H1 (cell line): Measurements from ENCODE around the gene GMPR2. TPM values are rescaled to one million over a fixed set of nuclear protein-coding genes. Genes with fewer than 3 reads are reported as not detected.
A peak's percentile ranks its signal among the peaks of the same experiment; 100 is the strongest.

Experiments
- CTCF ChIA-PET: fragments of 300-600 bp; sonication (Branson Sonifier 250); formaldehyde crosslinking; loops from one replicate; lab custom pipeline; 2021; ENCODE audit not compliant: partially characterized antibody; lab: Charles Lee
- POLR2A ChIA-PET: fragments of 300-600 bp; sonication (Branson Sonifier 250); formaldehyde crosslinking; loops from one replicate; lab custom pipeline; 2021; ENCODE audit warnings: inconsistent platforms; ENCODE audit not compliant: partially characterized antibody; lab: Charles Lee
- DNase-seq, 2 experiments: peaks; one replicate each; pipeline versions ENCODE4 v3.0.0 to v3.0.0-alpha.2; 2010 to 2022; ENCODE audit warnings: low spot score in 2 of 2, low read depth in 1 of 2, mixed read lengths in 1 of 2
- FAIRE-seq: peaks from 2 replicates; lab custom pipeline; 2011; peaks lifted over from hg19 to GRCh38; lab: Jason Lieb, UNC
- H2AFZ ChIP-seq: 2 replicates; pipeline ENCODE4 v1.8.1; 2012; ENCODE audit warnings: low read length, inconsistent platforms
- H2AK5ac ChIP-seq: 2 replicates; pipeline ENCODE4 v1.6.1; 2013; ENCODE audit warnings: low read depth, low read length
- H2BK120ac ChIP-seq: replicated peaks from 2 replicates; pipeline ENCODE3; 2013; ENCODE audit warnings: low read depth, low read length, inconsistent platforms
- H2BK12ac ChIP-seq: 2 replicates; pipeline ENCODE4 v1.6.1; 2013; ENCODE audit warnings: low read depth, low read length
- H2BK15ac ChIP-seq: 2 replicates; pipeline ENCODE4 v1.6.1; 2013; ENCODE audit warnings: low read length
- H2BK20ac ChIP-seq: 2 replicates; pipeline ENCODE4 v1.6.1; 2013; ENCODE audit warnings: low read length
- H2BK5ac ChIP-seq: 2 replicates; pipeline ENCODE4 v1.6.1; 2013; ENCODE audit warnings: low read depth, low read length
- H3K14ac ChIP-seq: 2 replicates; pipeline ENCODE4 v1.6.1; 2013; ENCODE audit warnings: inconsistent platforms; ENCODE audit not compliant: insufficient read length
- H3K18ac ChIP-seq: 2 replicates; pipeline ENCODE4 v1.6.1; 2013; ENCODE audit warnings: low read length; ENCODE audit errors: extremely low read depth
- H3K23ac ChIP-seq: 2 replicates; pipeline ENCODE4 v1.6.1; 2013; ENCODE audit warnings: inconsistent platforms; ENCODE audit not compliant: insufficient read length
- H3K23me2 ChIP-seq: 2 replicates; pipeline ENCODE4 v1.6.1; 2013; ENCODE audit warnings: low read depth, low read length
- H3K27ac ChIP-seq: 2 replicates; pipeline ENCODE4 v1.6.1; 2011; ENCODE audit warnings: low read depth, low read length, inconsistent platforms
- H3K27me3 ChIP-seq, 4 experiments: replicated peaks in 1 of 4; 1 replicate in 1 of 4; 2 replicates in 3 of 4; pipeline versions ENCODE4 v1.6.1 to v1.8.1; 2011 to 2013; ENCODE audit warnings: low read length in 3 of 4, mild to moderate bottlenecking in 3 of 4, inconsistent platforms in 2 of 4, mixed read lengths in 2 of 4, moderate library complexity in 1 of 4; ENCODE audit not compliant: control insufficient read depth in 3 of 4, insufficient read depth in 3 of 4; ENCODE audit errors: extremely low read depth in 1 of 4
- H3K36me3 ChIP-seq, 4 experiments: 2 replicates each; pipeline versions ENCODE4 v1.6.1 to v1.8.1; 2011 to 2013; ENCODE audit warnings: mild to moderate bottlenecking in 4 of 4, low read length in 3 of 4, moderate library complexity in 2 of 4, control low read depth in 1 of 4, inconsistent platforms in 1 of 4; ENCODE audit not compliant: insufficient read depth in 4 of 4, control insufficient read depth in 2 of 4
- H3K4ac ChIP-seq: replicated peaks from 2 replicates; pipeline ENCODE3; 2013; ENCODE audit warnings: low read length, low read depth, mixed read lengths, inconsistent platforms; ENCODE audit not compliant: insufficient read length
- H3K4me1 ChIP-seq, 4 experiments: replicated peaks in 1 of 4; 1 replicate in 1 of 4; 2 replicates in 3 of 4; pipeline versions ENCODE4 v1.6.1 to v1.8.1; 2011 to 2013; ENCODE audit warnings: low read length in 3 of 4, inconsistent platforms in 2 of 4, mixed read lengths in 1 of 4; ENCODE audit not compliant: insufficient read depth in 4 of 4, control insufficient read depth in 3 of 4
- H3K4me2 ChIP-seq, 2 experiments: 2 replicates each; pipeline versions ENCODE4 v1.6.1 to v1.8.1; 2011 to 2013; ENCODE audit warnings: low read depth in 2 of 2, low read length in 2 of 2, control low read depth in 1 of 2, inconsistent platforms in 1 of 2, mild to moderate bottlenecking in 1 of 2; ENCODE audit not compliant: insufficient read depth in 1 of 2
- H3K4me3 ChIP-seq, 4 experiments: fragments of 200-600, 300-600 bp in 1 of 4; sonication (generic), shearing (Covaris generic), sonication (Bioruptor Twin) in 1 of 4; 2 replicates each; pipeline versions ENCODE4 v1.5.1 to v1.8.1; 2011 to 2016; ENCODE audit warnings: low read length in 4 of 4, low read depth in 3 of 4, control low read depth in 2 of 4, inconsistent platforms in 2 of 4, mild to moderate bottlenecking in 2 of 4, mixed read lengths in 1 of 4, moderate library complexity in 1 of 4; ENCODE audit not compliant: insufficient read depth in 2 of 4; ENCODE audit errors: extremely low read depth in 1 of 4
- H3K56ac ChIP-seq: replicated peaks from 2 replicates; pipeline ENCODE3; 2013; ENCODE audit warnings: low read depth, mild to moderate bottlenecking, mixed read lengths, low read length, inconsistent platforms; ENCODE audit not compliant: insufficient read length
- H3K79me1 ChIP-seq: 2 replicates; pipeline ENCODE4 v1.6.1; 2013; ENCODE audit warnings: low read depth, low read length, control low read depth
- H3K79me2 ChIP-seq, 2 experiments: 2 replicates each; pipeline versions ENCODE4 v1.6.1 to v1.8.1; 2012 to 2013; ENCODE audit warnings: low read length in 2 of 2, mild to moderate bottlenecking in 2 of 2, inconsistent platforms in 1 of 2; ENCODE audit not compliant: insufficient read depth in 2 of 2, control insufficient read depth in 1 of 2
- H3K9ac ChIP-seq, 4 experiments: replicated peaks in 1 of 4; 1 replicate in 1 of 4; 2 replicates in 3 of 4; pipeline versions ENCODE4 v1.6.1 to v1.8.1; 2011 to 2013; ENCODE audit warnings: low read depth in 3 of 4, low read length in 3 of 4, control low read depth in 2 of 4, mild to moderate bottlenecking in 2 of 4, moderate library complexity in 2 of 4, inconsistent platforms in 1 of 4; ENCODE audit errors: extremely low read depth in 1 of 4
- H3K9me3 ChIP-seq, 2 experiments: 2 replicates each; pipeline versions ENCODE4 v1.6.1 to v1.8.1; 2012 to 2013; ENCODE audit warnings: mild to moderate bottlenecking in 2 of 2, moderate library complexity in 2 of 2, control low read depth in 1 of 2, inconsistent platforms in 1 of 2, low read depth in 1 of 2, low read length in 1 of 2, mixed read lengths in 1 of 2; ENCODE audit not compliant: insufficient read depth in 2 of 2
- H4K20me1 ChIP-seq, 2 experiments: replicated peaks in 1 of 2; 2 replicates each; pipeline versions ENCODE3 to v1.8.1; 2011 to 2013; ENCODE audit warnings: inconsistent platforms in 2 of 2, low read length in 2 of 2, mild to moderate bottlenecking in 1 of 2; ENCODE audit not compliant: insufficient read depth in 2 of 2, control insufficient read depth in 1 of 2
- H4K5ac ChIP-seq: 2 replicates; pipeline ENCODE4 v1.6.1; 2013; ENCODE audit warnings: low read length, low read depth, mixed read lengths, inconsistent platforms; ENCODE audit not compliant: insufficient read length
- H4K8ac ChIP-seq: 2 replicates; pipeline ENCODE4 v1.8.0; 2013; ENCODE audit warnings: mild to moderate bottlenecking, moderate library complexity, low read length, inconsistent platforms; ENCODE audit not compliant: insufficient read depth; ENCODE audit errors: extremely low read depth
- H4K91ac ChIP-seq: replicated peaks from 2 replicates; pipeline ENCODE3; 2013; ENCODE audit warnings: low read length, mixed read lengths, inconsistent platforms; ENCODE audit not compliant: insufficient read length
- EGR1 ChIP-seq: IDR thresholded peaks from 2 replicates; pipeline ENCODE4 v1.6.1; 2011; ENCODE audit warnings: low read depth, low read length, borderline replicate concordance
- HDAC2 ChIP-seq, 2 experiments: fragments of 300-600 bp in 1 of 2; sonication (generic) in 1 of 2; IDR thresholded peaks; 2 replicates each; pipeline ENCODE4 v1.6.1; 2011 to 2012; ENCODE audit warnings: low read depth in 2 of 2, low read length in 2 of 2, mild to moderate bottlenecking in 2 of 2, moderate library complexity in 2 of 2, borderline replicate concordance in 1 of 2, inconsistent platforms in 1 of 2
- JUN ChIP-seq: IDR thresholded peaks from 2 replicates; pipeline ENCODE4 v1.6.1; 2011; ENCODE audit warnings: low read depth, mild to moderate bottlenecking, improper control_type of control experiment, low read length
- KDM5A ChIP-seq: fragments of 200-600 bp; IDR thresholded peaks from 2 replicates; pipeline ENCODE4 v1.7.1; 2012; ENCODE audit warnings: mild to moderate bottlenecking, low read length, inconsistent platforms, mixed read lengths
- POLR2A ChIP-seq, 2 experiments: IDR thresholded peaks; 1 replicate in 1 of 2; 2 replicates in 1 of 2; pipeline ENCODE4 v1.6.1; 2011; ENCODE audit warnings: low read depth in 2 of 2, low read length in 2 of 2, mild to moderate bottlenecking in 2 of 2; ENCODE audit errors: control extremely low read depth in 1 of 2
- WGBS, 2 experiments: shearing (Covaris generic) in 1 of 2; methylation state at CpG; one replicate each; pipeline versions ENCODE4 v1.1.6 to v1.1.7; 2013 to 2015; ENCODE audit warnings: low lambda C conversion rate in 2 of 2, mixed read lengths in 2 of 2, inconsistent platforms in 1 of 2, low coverage in 1 of 2, missing lambda C conversion rate in 1 of 2; ENCODE audit not compliant: insufficient replicate concordance in 2 of 2, insufficient coverage in 1 of 2, insufficient read length in 1 of 2; ENCODE audit errors: extremely low coverage in 1 of 2, missing lambda C conversion rate in 1 of 2; 5-methylcytosine and 5-hydroxymethylcytosine counted together
- polyA plus RNA-seq, 7 experiments: library from polyadenylated mRNA; depleted of rRNA in 3 of 7; stranded (reverse) in 5 of 7; unstranded in 2 of 7; fragments of >200 nt in 5 of 7; fragments of 200-250 nt in 2 of 7; gene quantifications; 1 replicate in 5 of 7; 2 replicates in 1 of 7; 4 replicates in 1 of 7; pipeline versions ENCODE4 v1.2.1 to v1.2.3, GENCODE V29; 2011 to 2013; ENCODE audit warnings: missing spikeins in 2 of 7, mixed read lengths in 2 of 7
- total RNA-seq: library from RNA; stranded (reverse); fragmentation: NEBNext Ultra II Directional; extraction: Animal tissue kit (Norgen Biotek cat#: 25700); gene quantifications from 2 replicates; pipeline ENCODE4 v1.2.1, GENCODE V29; 2021

Gene GMPR2
- total and polyA plus RNA-seq, 2 of the 8 experiments (the other 6 are each of a cell fraction or from before 2014, with no cell fraction given), result 61.6 to 85.3 TPM

- peak overlapping the region; percentile 76 to 86 (median 80) for H3K9ac ChIP-seq
- H3K23me2 ChIP-seq, result peaks cover 11% of the 10 kb centered on the region
- peak overlapping the region; percentile 95; the same call in 1 of the 2 replicates for H2AFZ ChIP-seq
- H3K18ac ChIP-seq, result peak overlapping the region; percentile 64; the same call in 1 of the 2 replicates
- H2BK15ac ChIP-seq, result peak overlapping the region; percentile 66; the same call in 1 of the 2 replicates
- no peak overlapping the region for H2BK120ac ChIP-seq
- peak overlapping the region; percentile 81 to 97 (median 88) for H3K4me3 ChIP-seq
- H3K27ac ChIP-seq, result peak overlapping the region; percentile 94
- no peak overlapping the region for H3K23ac ChIP-seq
- FAIRE-seq (no peak), DNase-seq (peak in 1 of 2 experiments; percentile 56)
- H3K9me3 ChIP-seq, result no peaks in the 10 kb centered on the region
- 0 out of 2 replicates have a peak overlapping the region, but pooled peaks have one; percentile 12 for H2BK12ac ChIP-seq
- H4K8ac ChIP-seq, result peak overlapping the region; percentile 93
- H3K27me3 ChIP-seq, result no peaks in the 10 kb centered on the region; a peak in 1 of 7 replicates
- 20% methylated on average over 23 of the region's 23 CpGs; no CpG with 5 or more reads in 1 of the 2 experiments for WGBS, 2 experiments
- H3K4me1 ChIP-seq, result peaks cover 2 to 14% (median 4%) of the 10 kb centered on the region in 4 experiments; a peak in 5 of 7 replicates
- peak overlapping the region; percentile 86 to 92 for H3K4me2 ChIP-seq
- H3K79me1 ChIP-seq, result no peaks in the 10 kb centered on the region; the same call in 1 of the 2 replicates
- no peak overlapping the region for H2BK20ac ChIP-seq
- peaks cover 3 to 55% of the 10 kb centered on the region in 2 experiments; a peak in 2 of 4 replicates for H3K79me2 ChIP-seq
- H4K20me1 ChIP-seq, result peaks cover 0 to 5% of the 10 kb centered on the region in 2 experiments
- H3K56ac ChIP-seq, result peak overlapping the region; percentile 37
- peak overlapping the region; percentile 96; the same call in 1 of the 2 replicates for H2BK5ac ChIP-seq
- ChIA-PET POLR2A (interaction anchor here (0.6 to 2.2 kb wide), 10 partner anchors 8 to 452 kb away, joined by 3 to 6 read pairs (median 4); partner anchors contain the start of genes CHMP4A, MDP1 and TM9SF1), CTCF (interaction anchor here (0.7 to 1.9 kb wide), 7 partner anchors 10 to 122 kb away, joined by 3 to 6 read pairs (median 4); partner anchors contain the start of gene MDP1)
- peaks cover 0 to 22% (median 10%) of the 10 kb centered on the region in 4 experiments; a peak in 4 of 8 replicates for H3K36me3 ChIP-seq
- peak overlapping the region; percentile 96 for H2AK5ac ChIP-seq
- no peak overlapping the region for H4K5ac ChIP-seq
- H4K91ac ChIP-seq, result peak overlapping the region; percentile 41
- no peak overlapping the region for H3K4ac ChIP-seq
- TF ChIP-seq POLR2A (IDR thresholded peaks at IDR 0.05; ENCODE audit: control extremely low read depth in 1 of 2, low read depth in 2 of 2, low read length in 2 of 2) (peak in 1 of 2 experiments; percentile 60; a peak in 1 of 3 replicates), HDAC2 (IDR thresholded peaks at IDR 0.05; ENCODE audit: borderline replicate concordance in 1 of 2, low read depth in 2 of 2, low read length in 2 of 2) (no peak), JUN (no peak), EGR1 (no peak), KDM5A (no peak)
- H3K14ac ChIP-seq, result no peak overlapping the region
Observed at GRCh38 chr14:24231263-24232120, 1.2 kb upstream of the GMPR2 start.
